T-helper 17 cell (primary cell): ENCODE data around the gene MAGI1. TPM values are rescaled to one million over a fixed set of nuclear protein-coding genes. Genes with fewer than 3 reads are reported as not detected.

Experiments used
- ATAC-seq: fragments of 150-1000 bp; cut with Tn5 transposase; 2 replicates; pipeline ENCODE4 v1.10.0; 2021; ENCODE audit warnings: mild to moderate bottlenecking, moderate library complexity
- DNase-seq, 3 donors: peaks; one replicate each; pipeline versions ENCODE4 v3.0.0 to v3.0.0-alpha.2; 2020 to 2021
- H3K9me3 ChIP-seq: one replicate; pipeline ENCODE4 v1.7.0; 2013; ENCODE audit warnings: low read length, mild to moderate bottlenecking; ENCODE audit not compliant: control insufficient read depth, poor library complexity, severe bottlenecking
- H3K27ac Mint-ChIP-seq: one replicate; pipeline ENCODE4 v1.8.0; 2022; ENCODE audit warnings: mild to moderate bottlenecking, moderate library complexity, mixed read lengths
- H3K27me3 Mint-ChIP-seq: one replicate; pipeline ENCODE4 v1.8.0; 2022; ENCODE audit warnings: mixed read lengths
- H3K36me3 Mint-ChIP-seq: one replicate; pipeline ENCODE4 v1.8.0; 2022; ENCODE audit warnings: low read depth, mixed read lengths
- H3K4me1 Mint-ChIP-seq: one replicate; pipeline ENCODE4 v1.8.0; 2022; ENCODE audit warnings: mild to moderate bottlenecking, mixed read lengths
- H3K4me3 Mint-ChIP-seq: one replicate; pipeline ENCODE4 v1.8.0; 2022; ENCODE audit warnings: mild to moderate bottlenecking, moderate library complexity, mixed read lengths
- total RNA-seq, 4 donors: library from RNA in 2 of 4; stranded (reverse) in 2 of 4; gene quantifications; one replicate each; pipeline ENCODE4 v1.2.3 and lab custom pipeline; 2022 to 2026

The MAGI1 gene
- total RNA-seq, 2 donors from 2014 or later, result not detected

DNA sequence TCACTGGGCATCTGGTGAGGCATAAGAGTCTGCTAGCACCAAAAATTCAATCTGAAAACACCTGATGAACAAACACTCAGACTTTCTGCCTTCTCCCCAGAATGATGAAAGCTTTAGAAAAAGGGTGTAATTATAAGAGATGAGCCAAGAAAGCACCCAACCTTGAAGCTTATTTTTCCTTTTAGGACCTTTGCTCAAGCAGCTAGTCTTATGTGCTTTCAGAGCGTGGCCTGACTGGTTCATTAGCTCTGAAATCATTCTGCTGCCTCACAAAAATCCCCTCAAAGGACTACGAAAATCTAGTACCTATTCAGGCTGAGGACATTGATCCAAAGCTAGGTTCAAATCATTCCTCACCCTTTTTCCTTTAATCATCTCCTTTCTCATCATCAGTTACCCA lies 662.3 kb downstream of the MAGI1 start:
- no peaks in the 10 kb centered on the region for H3K27me3 Mint-ChIP-seq
- H3K36me3 Mint-ChIP-seq, result no peaks in the 10 kb centered on the region
- H3K27ac Mint-ChIP-seq, result no peak overlapping the region
- ATAC-seq (no peak), DNase-seq (no peak)
- H3K4me3 Mint-ChIP-seq, result no peak overlapping the region
- H3K4me1 Mint-ChIP-seq, result no peaks in the 10 kb centered on the region
- no peaks in the 10 kb centered on the region for H3K9me3 ChIP-seq

DNA sequence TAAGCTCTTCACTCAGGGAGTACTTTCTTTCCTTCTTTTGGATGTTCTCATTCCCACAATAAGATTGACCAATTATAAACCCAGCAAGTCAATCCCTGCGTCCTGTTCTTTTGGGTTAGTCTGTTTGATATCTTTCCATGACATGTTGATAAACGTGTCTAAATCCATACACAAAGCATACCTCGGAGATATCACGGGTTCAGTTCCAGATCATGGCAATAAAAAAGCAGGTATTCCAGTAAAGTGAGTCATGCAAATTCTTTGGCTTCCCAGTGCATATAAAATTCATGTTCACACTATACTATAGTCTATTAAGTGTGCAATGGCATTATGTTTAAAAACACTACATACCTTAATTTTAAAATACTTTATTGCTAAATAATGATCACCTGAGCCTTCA lies 667.7 kb downstream of the MAGI1 start:
- no peaks in the 10 kb centered on the region for H3K4me1 Mint-ChIP-seq
- no peak overlapping the region for H3K4me3 Mint-ChIP-seq
- no peaks in the 10 kb centered on the region for H3K36me3 Mint-ChIP-seq
- ATAC-seq (no peak), DNase-seq (no peak)
- no peaks in the 10 kb centered on the region for H3K9me3 ChIP-seq
- no peaks in the 10 kb centered on the region for H3K27me3 Mint-ChIP-seq
- H3K27ac Mint-ChIP-seq, result no peak overlapping the region

DNA sequence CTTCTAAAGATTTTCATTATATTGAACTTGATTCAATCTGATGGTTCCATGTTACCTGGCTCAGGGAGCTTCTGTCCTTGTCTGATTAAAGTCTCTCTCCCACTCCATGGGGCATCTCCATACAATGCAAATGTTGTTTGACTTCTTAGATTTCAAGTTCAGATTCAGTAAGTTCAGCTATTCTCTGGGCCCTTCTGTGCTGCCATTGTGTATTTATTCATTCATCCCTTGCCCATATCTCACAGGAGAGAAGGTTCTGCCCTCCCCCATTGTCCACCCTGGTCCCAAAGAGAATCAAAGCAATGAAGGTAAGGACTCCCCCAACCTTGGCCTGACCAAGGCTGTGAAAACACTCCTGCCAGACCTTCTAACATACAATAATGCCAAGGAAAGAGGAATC lies 669.9 kb downstream of the MAGI1 start:
- Mint-ChIP-seq H3K4me3 (no peak overlapping the region), H3K27ac (no peak overlapping the region), H3K27me3 (no peaks in the 10 kb centered on the region), H3K36me3 (no peaks in the 10 kb centered on the region), H3K4me1 (no peaks in the 10 kb centered on the region)
- no peaks in the 10 kb centered on the region for H3K9me3 ChIP-seq
- ATAC-seq (no peak), DNase-seq (no peak)

DNA sequence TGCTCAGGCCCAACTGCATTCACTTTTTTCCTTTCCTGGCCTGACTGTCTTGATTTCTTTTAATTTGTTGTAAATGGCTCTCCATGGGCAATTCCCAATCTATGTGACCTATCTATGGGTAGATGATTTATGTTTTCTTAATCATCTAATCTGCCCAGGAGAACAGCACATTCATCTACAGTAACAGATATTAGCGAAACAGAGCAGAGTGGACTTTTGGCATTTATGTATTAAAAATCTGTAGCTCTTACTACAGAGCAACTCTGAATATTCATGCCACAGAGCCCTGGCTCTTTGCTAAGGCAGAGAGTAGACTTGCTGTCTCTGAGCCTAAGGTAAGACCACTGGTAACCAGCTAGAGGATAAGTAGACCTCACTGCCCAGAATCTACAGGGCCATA lies 676.0 kb downstream of the MAGI1 start:
- Mint-ChIP-seq H3K36me3 (no peaks in the 10 kb centered on the region), H3K27ac (no peak overlapping the region), H3K4me1 (no peaks in the 10 kb centered on the region), H3K4me3 (no peak overlapping the region), H3K27me3 (no peaks in the 10 kb centered on the region)
- H3K9me3 ChIP-seq, result peaks cover 3% of the 10 kb centered on the region
- ATAC-seq, result no peak
- DNase-seq, result no peak

DNA sequence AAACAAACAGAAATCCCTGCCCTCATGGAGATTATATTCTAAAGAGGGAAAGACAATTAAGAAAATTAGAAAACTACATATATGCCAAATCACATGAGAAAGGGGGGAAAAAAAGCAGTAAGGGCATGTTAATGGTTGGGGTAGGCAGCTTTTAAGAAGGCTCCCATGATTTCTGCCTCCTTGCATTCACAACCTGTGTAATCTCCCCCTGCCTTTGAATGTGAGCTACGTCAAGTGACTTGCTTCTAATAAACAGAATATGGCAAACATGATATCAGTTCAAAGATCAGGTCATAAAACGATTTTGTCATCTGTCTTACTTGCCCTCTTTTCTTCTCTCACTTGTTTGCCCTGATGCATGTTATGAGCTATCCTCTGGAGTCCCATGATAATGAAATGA lies 677.3 kb downstream of the MAGI1 start:
- no peaks in the 10 kb centered on the region for H3K4me1 Mint-ChIP-seq
- DNase-seq, result no peak
- H3K27me3 Mint-ChIP-seq, result peaks cover 7% of the 10 kb centered on the region
- no peak for ATAC-seq
- no peaks in the 10 kb centered on the region for H3K36me3 Mint-ChIP-seq
- no peak overlapping the region for H3K27ac Mint-ChIP-seq
- H3K9me3 ChIP-seq, result peaks cover 3% of the 10 kb centered on the region
- no peak overlapping the region for H3K4me3 Mint-ChIP-seq

DNA sequence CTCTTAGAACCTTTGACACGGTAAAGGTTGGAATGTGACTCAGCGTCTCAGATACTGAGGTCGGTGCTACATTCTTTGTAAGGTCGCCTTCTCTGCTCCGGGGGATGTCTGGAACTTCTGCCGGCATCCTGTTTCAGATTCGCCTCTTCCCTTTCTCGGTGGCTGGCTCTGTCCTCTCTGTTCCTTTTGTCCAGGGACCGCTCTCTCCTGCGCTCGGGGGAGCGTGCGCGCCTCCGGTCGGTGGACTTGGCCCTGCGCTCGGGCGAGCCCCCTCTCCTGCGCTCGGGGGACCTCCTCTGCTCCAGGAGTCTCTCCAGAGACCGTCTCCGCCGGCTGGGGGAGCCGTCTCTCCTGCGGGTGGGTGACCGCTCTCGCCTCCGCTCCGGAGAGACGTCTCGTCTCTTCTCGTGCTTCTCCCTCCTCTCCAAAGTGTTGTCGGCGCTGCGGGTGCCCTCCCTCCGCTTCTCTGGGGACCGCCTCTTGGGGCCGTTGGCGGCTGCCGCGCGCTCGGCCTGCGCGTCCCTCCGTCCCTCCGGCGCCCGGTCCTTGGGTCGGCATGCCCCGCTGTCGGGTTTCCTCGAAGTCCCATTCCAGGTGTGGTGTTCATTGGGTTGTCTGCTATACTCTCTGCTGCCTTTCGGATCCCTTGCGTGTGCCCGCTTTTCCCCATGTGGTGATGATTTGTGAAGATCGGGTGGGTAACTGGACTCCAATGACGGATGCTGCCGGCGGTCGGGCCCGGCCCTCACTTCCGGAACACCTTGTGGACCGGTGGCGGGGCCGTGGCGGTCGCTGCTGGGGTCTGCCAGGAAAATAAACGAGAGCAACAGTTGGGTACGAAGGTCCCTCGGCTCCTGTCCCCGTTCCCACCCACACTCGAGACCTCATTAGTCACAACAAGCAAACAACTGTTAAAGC lies 682.1 kb downstream of the MAGI1 start:
- ATAC-seq (no peak), DNase-seq (no peak)
- Mint-ChIP-seq H3K27me3 (peaks cover 8% of the 10 kb centered on the region), H3K27ac (no peak overlapping the region), H3K4me1 (no peaks in the 10 kb centered on the region), H3K4me3 (no peak overlapping the region), H3K36me3 (no peaks in the 10 kb centered on the region)
- peaks cover 3% of the 10 kb centered on the region for H3K9me3 ChIP-seq

DNA sequence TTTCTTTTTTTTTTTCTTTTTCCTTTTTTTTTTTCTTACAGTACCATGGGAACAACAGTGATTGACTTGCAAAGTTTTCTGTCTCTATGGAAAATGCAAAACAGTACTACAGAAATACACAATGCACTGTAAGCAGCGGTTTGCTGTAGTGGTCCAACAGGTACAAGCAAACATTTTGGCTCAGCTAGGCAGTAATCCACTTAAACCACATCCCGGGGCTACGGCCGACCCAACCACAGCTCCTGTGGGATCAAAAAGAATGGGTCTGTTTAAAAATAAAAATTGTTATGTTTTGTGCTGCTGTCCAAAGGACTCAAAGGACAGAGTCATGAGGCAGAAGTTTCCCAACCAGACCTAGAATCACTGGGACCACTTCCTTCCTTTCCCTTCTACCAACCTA lies 683.8 kb downstream of the MAGI1 start:
- DNase-seq (no peak), ATAC-seq (no peak)
- H3K9me3 ChIP-seq, result peaks cover 3% of the 10 kb centered on the region
- H3K4me3 Mint-ChIP-seq, result no peak overlapping the region
- no peaks in the 10 kb centered on the region for H3K4me1 Mint-ChIP-seq
- H3K27ac Mint-ChIP-seq, result no peak overlapping the region
- H3K36me3 Mint-ChIP-seq, result no peaks in the 10 kb centered on the region
- peaks cover 8% of the 10 kb centered on the region for H3K27me3 Mint-ChIP-seq

DNA sequence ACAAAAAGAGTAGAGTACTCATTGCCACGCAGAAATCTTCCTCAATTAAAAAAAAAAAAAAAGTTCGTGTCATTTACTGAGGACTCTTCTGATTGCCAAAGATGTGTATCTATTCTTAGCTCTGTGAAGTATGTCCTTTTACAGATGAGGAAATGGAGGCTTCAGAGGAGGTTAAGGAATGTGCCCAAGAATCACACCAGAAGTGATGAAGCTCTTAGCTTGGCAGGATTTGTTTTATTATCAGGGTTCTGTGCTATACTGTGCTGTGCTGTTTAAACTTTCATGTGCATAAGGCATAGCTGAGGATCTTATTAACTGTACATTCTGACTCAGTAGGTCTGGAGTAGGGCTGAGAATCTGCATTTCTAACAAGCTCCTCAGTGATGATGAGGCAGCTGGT lies 685.8 kb downstream of the MAGI1 start:
- DNase-seq (no peak), ATAC-seq (no peak)
- no peaks in the 10 kb centered on the region for H3K4me1 Mint-ChIP-seq
- no peaks in the 10 kb centered on the region for H3K36me3 Mint-ChIP-seq
- H3K9me3 ChIP-seq, result peaks cover 4% of the 10 kb centered on the region
- H3K27me3 Mint-ChIP-seq, result peaks cover 8% of the 10 kb centered on the region
- H3K27ac Mint-ChIP-seq, result no peak overlapping the region
- H3K4me3 Mint-ChIP-seq, result no peak overlapping the region

DNA sequence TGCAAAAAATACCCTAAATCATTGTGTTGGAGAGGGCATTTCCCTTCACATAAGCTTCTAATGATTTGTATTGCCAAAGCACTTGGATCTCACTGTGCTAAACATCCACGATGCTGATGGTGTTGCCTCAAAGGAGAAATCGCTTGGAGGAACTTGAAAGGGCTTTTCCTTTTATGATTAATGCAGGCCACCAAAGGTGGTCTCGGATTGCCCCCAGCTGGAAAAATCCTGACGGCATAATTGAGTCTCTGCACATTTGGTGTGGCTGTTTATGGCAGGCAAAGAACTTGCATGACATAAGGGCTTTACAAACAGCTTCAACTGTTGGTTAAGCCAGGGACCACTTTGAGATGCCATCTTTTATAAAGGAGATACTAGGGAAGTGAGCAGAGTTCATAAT lies 687.0 kb downstream of the MAGI1 start:
- DNase-seq, result no peak
- no peak overlapping the region for H3K4me3 Mint-ChIP-seq
- H3K27me3 Mint-ChIP-seq, result peaks cover 4% of the 10 kb centered on the region
- no peaks in the 10 kb centered on the region for H3K36me3 Mint-ChIP-seq
- no peak overlapping the region for H3K27ac Mint-ChIP-seq
- no peaks in the 10 kb centered on the region for H3K4me1 Mint-ChIP-seq
- H3K9me3 ChIP-seq, result peaks cover 4% of the 10 kb centered on the region
- ATAC-seq, result no peak

DNA sequence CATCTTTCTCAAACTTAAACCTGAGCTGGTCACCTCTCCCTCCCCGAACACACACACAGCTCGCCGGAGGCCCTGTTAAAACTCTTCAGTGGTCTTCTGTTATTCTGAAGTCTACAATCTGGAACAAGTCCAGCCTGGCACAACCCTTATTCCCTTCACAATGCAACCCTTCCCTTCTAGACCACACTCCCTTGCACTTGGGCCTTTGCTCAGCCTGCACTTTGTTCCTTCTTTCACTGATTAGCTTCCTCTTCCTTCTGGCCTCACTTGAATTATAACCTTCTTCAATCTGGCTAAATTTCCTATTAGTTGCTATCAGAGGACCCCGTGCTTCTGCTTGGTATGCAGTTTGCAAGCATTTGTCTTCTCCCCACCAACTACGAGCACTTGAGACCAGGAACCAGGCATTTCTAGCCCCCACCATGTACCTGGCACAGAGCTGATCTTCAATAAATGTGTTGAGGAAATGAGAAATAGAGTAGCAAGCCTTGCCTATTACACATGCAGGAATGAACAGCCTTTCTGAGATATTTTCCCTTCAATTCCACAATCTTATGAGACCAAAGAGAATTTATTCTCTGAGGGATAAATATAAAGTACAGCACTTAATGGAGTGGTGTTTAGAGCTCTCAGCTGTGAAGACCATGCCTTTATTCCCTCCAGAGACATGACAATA lies 687.8 kb downstream of the MAGI1 start:
- no peak overlapping the region for H3K27ac Mint-ChIP-seq
- ATAC-seq (no peak), DNase-seq (no peak)
- no peak overlapping the region for H3K4me3 Mint-ChIP-seq
- H3K27me3 Mint-ChIP-seq, result no peaks in the 10 kb centered on the region
- H3K36me3 Mint-ChIP-seq, result no peaks in the 10 kb centered on the region
- H3K4me1 Mint-ChIP-seq, result no peaks in the 10 kb centered on the region
- H3K9me3 ChIP-seq, result peaks cover 4% of the 10 kb centered on the region

DNA sequence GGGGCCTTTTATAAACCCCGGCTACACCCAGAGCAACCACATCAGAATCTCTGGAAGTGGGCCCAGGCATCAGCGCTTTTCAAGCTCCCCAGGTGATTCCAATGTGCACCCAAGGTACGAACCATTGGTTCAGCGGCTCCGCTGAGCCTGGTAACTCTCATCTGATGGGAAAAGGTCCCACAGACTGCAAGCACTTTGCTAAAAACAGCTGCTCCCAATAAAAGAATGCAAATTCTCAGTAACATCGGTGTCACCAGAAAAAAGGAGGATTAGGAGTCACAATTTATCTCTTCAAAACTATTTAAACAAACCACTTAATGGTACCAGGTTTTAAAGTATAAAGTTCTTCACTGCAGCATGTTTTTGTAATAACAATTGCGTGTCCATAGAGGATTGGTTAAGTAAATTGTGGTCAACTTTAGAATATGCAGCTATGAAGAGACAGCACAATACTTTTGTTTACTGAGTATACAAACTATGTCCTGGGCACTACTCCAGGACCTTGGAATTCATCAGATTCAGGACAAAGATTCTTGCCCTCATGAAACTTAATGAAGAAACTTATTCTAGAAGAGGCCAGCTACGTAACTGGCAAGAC lies 690.2 kb downstream of the MAGI1 start:
- Mint-ChIP-seq H3K27me3 (no peaks in the 10 kb centered on the region), H3K36me3 (no peaks in the 10 kb centered on the region), H3K27ac (no peak overlapping the region), H3K4me3 (no peak overlapping the region), H3K4me1 (no peaks in the 10 kb centered on the region)
- DNase-seq, result no peak
- ATAC-seq, result no peak
- H3K9me3 ChIP-seq, result peaks cover 4% of the 10 kb centered on the region

DNA sequence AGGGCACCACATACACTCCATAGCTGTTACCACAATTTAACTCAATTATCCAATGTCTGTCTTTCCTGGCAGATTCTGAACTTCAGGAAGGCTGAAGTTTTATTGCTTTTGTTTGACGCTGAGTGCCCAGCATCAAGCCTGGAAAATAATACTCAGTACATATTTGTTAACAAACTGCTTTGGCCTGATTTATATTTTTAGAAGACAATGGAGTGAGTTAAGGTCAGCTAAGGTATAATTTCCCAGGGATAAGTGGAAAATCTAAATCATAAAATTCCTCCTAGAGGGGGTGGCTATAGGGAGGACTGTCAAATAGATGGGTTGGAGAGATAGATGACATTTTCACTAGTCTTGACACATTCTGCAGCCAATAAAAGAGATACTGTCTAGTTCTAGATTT lies 691.6 kb downstream of the MAGI1 start:
- H3K27ac Mint-ChIP-seq, result no peak overlapping the region
- DNase-seq, result no peak
- no peak overlapping the region for H3K4me3 Mint-ChIP-seq
- no peak for ATAC-seq
- H3K27me3 Mint-ChIP-seq, result no peaks in the 10 kb centered on the region
- no peaks in the 10 kb centered on the region for H3K36me3 Mint-ChIP-seq
- H3K4me1 Mint-ChIP-seq, result no peaks in the 10 kb centered on the region
- H3K9me3 ChIP-seq, result peaks cover 4% of the 10 kb centered on the region

DNA sequence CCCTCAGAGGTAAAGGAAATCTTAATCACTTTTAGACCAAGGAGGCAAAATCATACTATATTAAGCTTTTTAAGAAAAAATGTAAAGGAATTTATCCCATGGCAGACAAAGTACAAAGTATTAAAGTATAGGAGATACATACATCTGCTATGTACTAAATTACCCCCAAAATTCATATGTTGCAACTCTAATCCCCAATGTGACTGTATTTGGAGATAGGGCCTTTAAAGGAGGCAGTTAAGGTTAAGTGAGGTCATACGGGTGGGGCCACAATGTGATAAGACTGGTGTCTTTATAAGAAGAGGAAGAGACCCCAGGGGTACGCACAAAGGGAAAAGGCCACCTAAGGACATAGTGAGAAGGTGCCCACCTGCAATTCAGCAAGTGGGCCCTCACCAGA lies 693.9 kb downstream of the MAGI1 start:
- no peak for ATAC-seq
- no peaks in the 10 kb centered on the region for H3K4me1 Mint-ChIP-seq
- peaks cover 4% of the 10 kb centered on the region for H3K9me3 ChIP-seq
- H3K36me3 Mint-ChIP-seq, result no peaks in the 10 kb centered on the region
- H3K27me3 Mint-ChIP-seq, result no peaks in the 10 kb centered on the region
- H3K4me3 Mint-ChIP-seq, result no peak overlapping the region
- DNase-seq, result no peak
- no peak overlapping the region for H3K27ac Mint-ChIP-seq
